Stimulated activated CD4-positive, alpha-beta T cell treated with anti-CD3 and anti-CD28 coated beads, Interleukin-4, amount 100 ng/mL, for 24 hours (primary cell): ENCODE results near the gene SORBS2.
"Not testable (repeated sequence)": the region's sequence is repeated elsewhere in the genome, so short reads cannot be mapped to it uniquely, and the experiment has no call there.

Source experiments
- DNase-seq: peaks from one replicate; pipeline ENCODE4 v3.0.0-alpha.2; 2020

SORBS2 gene

GRCh38 chr4:185811509-185812364 lies at the start of gene SORBS2:
Gene SORBS2, minus strand, starts transcription at chr4:185812194. Its CDS starts 121,623 bp downstream, at chr4:185690571.
- no peak for DNase-seq

GRCh38 chr4:185859111-185859510 lies 47.1 kb upstream of the SORBS2 start:
- DNase-seq = no peak

- DNase-seq = not testable (repeated sequence)
Observed at GRCh38 chr4:185857561-185857960, 45.6 kb upstream of the SORBS2 start.

- DNase-seq = no peak
Observed at GRCh38 chr4:185853841-185854240, 41.8 kb upstream of the SORBS2 start.

- no peak for DNase-seq
Observed at GRCh38 chr4:185852961-185853360, 41.0 kb upstream of the SORBS2 start.

GRCh38 chr4:185849664-185850550 lies 37.9 kb upstream of the SORBS2 start:
- DNase-seq = no peak

GRCh38 chr4:185847352-185848097 lies 35.5 kb upstream of the SORBS2 start:
- no peak for DNase-seq

- DNase-seq = no peak
Observed at GRCh38 chr4:185846505-185847150, 34.6 kb upstream of the SORBS2 start.

- no peak for DNase-seq
Observed at GRCh38 chr4:185845966-185846365, 34.0 kb upstream of the SORBS2 start.

GRCh38 chr4:185841451-185841850 lies 29.5 kb upstream of the SORBS2 start:
- DNase-seq = no peak

GRCh38 chr4:185840953-185841352 lies 29.0 kb upstream of the SORBS2 start:
- DNase-seq = no peak

- DNase-seq = no peak
Observed at GRCh38 chr4:185840201-185840600, 28.2 kb upstream of the SORBS2 start.

GRCh38 chr4:185839770-185840169 lies 27.8 kb upstream of the SORBS2 start:
- no peak for DNase-seq

- no peak for DNase-seq
Observed at GRCh38 chr4:185839194-185839712, 27.3 kb upstream of the SORBS2 start.

GRCh38 chr4:185838514-185839193 lies 26.7 kb upstream of the SORBS2 start:
- DNase-seq = no peak

- no peak for DNase-seq
Observed at GRCh38 chr4:185838104-185838452, 26.1 kb upstream of the SORBS2 start.

GRCh38 chr4:185837415-185838103 lies 25.6 kb upstream of the SORBS2 start:
- DNase-seq = no peak

GRCh38 chr4:185836241-185837084 lies 24.5 kb upstream of the SORBS2 start:
- DNase-seq = no peak

- no peak for DNase-seq
Observed at GRCh38 chr4:185835814-185836213, 23.8 kb upstream of the SORBS2 start.

GRCh38 chr4:185835336-185835735 lies 23.3 kb upstream of the SORBS2 start:
- DNase-seq = no peak
